ENCODE data around the gene PROZ. TPM values are rescaled to one million over a fixed set of nuclear protein-coding genes. Genes with fewer than 3 reads are reported as not detected.
A peak's percentile ranks its signal among the peaks of the same experiment; 100 is the strongest.

PROZ gene
- total and polyA plus RNA-seq, 2 of the 13 experiments (the other 11 are each of a cell fraction or from before 2014, with no cell fraction given): 5.6 to 22.5 TPM

GRCh38 chr13:113157929-113158747, at the start of gene PROZ (continued):
- TF ChIP-seq HNF1A (IDR thresholded peaks at IDR 0.05; ENCODE audit: low read depth) (no peak), HNF1A (CRISPR knock-in tag; IDR thresholded peaks at IDR 0.05; ENCODE audit: borderline replicate concordance) (no peak), ZNF720 (CRISPR knock-in tag; IDR thresholded peaks at IDR 0.05) (no peak), FOXP1 (IDR thresholded peaks at IDR 0.05) (no peak), FOXP1 (CRISPR knock-in tag; IDR thresholded peaks at IDR 0.05) (peak; percentile 21; the same call in 1 of the 2 replicates), ZNF660 (CRISPR knock-in tag; IDR thresholded peaks at IDR 0.05; ENCODE audit: borderline replicate concordance, low read depth) (no peak), CENPT (CRISPR knock-in tag; IDR thresholded peaks at IDR 0.05; ENCODE audit: low read depth) (no peak), ZNF30 (CRISPR knock-in tag; IDR thresholded peaks at IDR 0.05) (no peak), TCF12 (IDR thresholded peaks at IDR 0.05) (no peak), TCF12 (CRISPR knock-in tag; IDR thresholded peaks at IDR 0.05) (no peak), CBX2 (IDR thresholded peaks at IDR 0.05; ENCODE audit: low read depth, low read length) (no peak), CBX2 (CRISPR knock-in tag; IDR thresholded peaks at IDR 0.05; ENCODE audit: low read depth) (no peak), KDM5B (CRISPR knock-in tag; IDR thresholded peaks at IDR 0.05; ENCODE audit: borderline replicate concordance) (peak; percentile 56; the same call in 1 of the 2 replicates), ZSCAN22 (CRISPR knock-in tag; IDR thresholded peaks at IDR 0.05) (no peak)
- TF ChIP-seq, protein P1, sequence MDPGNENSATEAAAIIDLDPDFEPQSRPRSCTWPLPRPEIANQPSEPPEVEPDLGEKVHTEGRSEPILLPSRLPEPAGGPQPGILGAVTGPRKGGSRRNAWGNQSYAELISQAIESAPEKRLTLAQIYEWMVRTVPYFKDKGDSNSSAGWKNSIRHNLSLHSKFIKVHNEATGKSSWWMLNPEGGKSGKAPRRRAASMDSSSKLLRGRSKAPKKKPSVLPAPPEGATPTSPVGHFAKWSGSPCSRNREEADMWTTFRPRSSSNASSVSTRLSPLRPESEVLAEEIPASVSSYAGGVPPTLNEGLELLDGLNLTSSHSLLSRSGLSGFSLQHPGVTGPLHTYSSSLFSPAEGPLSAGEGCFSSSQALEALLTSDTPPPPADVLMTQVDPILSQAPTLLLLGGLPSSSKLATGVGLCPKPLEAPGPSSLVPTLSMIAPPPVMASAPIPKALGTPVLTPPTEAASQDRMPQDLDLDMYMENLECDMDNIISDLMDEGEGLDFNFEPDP (CRISPR knock-in tag; conservative IDR thresholded peaks at IDR 0.05): no peak
- TF ChIP-seq, protein P2, sequence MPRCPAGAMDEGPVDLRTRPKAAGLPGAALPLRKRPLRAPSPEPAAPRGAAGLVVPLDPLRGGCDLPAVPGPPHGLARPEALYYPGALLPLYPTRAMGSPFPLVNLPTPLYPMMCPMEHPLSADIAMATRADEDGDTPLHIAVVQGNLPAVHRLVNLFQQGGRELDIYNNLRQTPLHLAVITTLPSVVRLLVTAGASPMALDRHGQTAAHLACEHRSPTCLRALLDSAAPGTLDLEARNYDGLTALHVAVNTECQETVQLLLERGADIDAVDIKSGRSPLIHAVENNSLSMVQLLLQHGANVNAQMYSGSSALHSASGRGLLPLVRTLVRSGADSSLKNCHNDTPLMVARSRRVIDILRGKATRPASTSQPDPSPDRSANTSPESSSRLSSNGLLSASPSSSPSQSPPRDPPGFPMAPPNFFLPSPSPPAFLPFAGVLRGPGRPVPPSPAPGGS (CRISPR knock-in tag; IDR thresholded peaks at IDR 0.05): peak; percentile 76; the same call in 1 of the 2 replicates
- TF ChIP-seq, protein P3, sequence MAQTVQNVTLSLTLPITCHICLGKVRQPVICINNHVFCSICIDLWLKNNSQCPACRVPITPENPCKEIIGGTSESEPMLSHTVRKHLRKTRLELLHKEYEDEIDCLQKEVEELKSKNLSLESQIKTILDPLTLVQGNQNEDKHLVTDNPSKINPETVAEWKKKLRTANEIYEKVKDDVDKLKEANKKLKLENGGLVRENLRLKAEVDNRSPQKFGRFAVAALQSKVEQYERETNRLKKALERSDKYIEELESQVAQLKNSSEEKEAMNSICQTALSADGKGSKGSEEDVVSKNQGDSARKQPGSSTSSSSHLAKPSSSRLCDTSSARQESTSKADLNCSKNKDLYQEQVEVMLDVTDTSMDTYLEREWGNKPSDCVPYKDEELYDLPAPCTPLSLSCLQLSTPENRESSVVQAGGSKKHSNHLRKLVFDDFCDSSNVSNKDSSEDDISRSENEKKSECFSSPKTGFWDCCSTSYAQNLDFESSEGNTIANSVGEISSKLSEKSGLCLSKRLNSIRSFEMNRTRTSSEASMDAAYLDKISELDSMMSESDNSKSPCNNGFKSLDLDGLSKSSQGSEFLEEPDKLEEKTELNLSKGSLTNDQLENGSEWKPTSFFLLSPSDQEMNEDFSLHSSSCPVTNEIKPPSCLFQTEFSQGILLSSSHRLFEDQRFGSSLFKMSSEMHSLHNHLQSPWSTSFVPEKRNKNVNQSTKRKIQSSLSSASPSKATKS (CRISPR knock-in tag; IDR thresholded peaks at IDR 0.05): no peak
- TF ChIP-seq, protein P4, sequence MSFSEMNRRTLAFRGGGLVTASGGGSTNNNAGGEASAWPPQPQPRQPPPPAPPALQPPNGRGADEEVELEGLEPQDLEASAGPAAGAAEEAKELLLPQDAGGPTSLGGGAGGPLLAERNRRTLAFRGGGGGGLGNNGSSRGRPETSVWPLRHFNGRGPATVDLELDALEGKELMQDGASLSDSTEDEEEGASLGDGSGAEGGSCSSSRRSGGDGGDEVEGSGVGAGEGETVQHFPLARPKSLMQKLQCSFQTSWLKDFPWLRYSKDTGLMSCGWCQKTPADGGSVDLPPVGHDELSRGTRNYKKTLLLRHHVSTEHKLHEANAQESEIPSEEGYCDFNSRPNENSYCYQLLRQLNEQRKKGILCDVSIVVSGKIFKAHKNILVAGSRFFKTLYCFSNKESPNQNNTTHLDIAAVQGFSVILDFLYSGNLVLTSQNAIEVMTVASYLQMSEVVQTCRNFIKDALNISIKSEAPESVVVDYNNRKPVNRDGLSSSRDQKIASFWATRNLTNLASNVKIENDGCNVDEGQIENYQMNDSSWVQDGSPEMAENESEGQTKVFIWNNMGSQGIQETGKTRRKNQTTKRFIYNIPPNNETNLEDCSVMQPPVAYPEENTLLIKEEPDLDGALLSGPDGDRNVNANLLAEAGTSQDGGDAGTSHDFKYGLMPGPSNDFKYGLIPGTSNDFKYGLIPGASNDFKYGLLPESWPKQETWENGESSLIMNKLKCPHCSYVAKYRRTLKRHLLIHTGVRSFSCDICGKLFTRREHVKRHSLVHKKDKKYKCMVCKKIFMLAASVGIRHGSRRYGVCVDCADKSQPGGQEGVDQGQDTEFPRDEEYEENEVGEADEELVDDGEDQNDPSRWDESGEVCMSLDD (CRISPR knock-in tag; IDR thresholded peaks at IDR 0.05; ENCODE audit: borderline replicate concordance): no peak

Data from HepG2 (cell line).